ENCODE measurements around the gene ACAN. TPM values are rescaled to one million over a fixed set of nuclear protein-coding genes. Genes with fewer than 3 reads are reported as not detected.

Gene ACAN
- total RNA-seq, 1 experiment from 2014 or later, result 0.03 TPM

DNA sequence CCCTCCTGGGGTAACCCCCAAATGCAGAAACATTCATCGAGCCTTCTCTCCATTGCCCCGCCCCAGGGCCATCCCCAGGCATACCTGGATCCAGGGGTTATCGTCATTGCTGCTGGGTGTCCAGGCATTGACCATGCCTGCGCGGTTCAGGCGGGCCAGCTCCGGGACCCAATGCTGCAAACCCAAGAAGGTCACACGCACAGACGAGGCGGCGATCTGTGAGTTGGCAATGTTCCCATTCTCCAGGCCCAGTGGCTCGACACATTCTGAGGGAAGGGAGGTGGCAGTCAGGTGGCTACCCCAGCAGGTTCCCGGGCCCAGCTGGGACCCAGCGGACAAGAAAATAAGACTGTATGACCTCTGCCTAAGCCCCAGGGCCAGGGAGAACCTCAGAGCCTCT is 103.9 kb downstream of the ACAN start:
- ATAC-seq (no peak), DNase-seq (ENCODE audit: low read depth, low spot score) (no peak)
- intact Hi-C loops (cut with micrococcal nuclease; ENCODE audit: unreplicated experiment), result no loop called here
- H3K27ac ChIP-seq (ENCODE audit: low read length), result peak overlapping the region; percentile 97
- POLR2A ChIA-PET, result no interaction called here
- CTCF ChIA-PET, result no interaction called here
- H3K9me3 ChIP-seq (ENCODE audit: control insufficient read depth, insufficient read depth, low read depth, low read length), result no peaks in the 10 kb centered on the region
- no peaks in the 10 kb centered on the region for H3K27me3 ChIP-seq (ENCODE audit: control insufficient read depth, insufficient read depth, low read length)
- peaks cover 88% of the 10 kb centered on the region for H3K4me1 ChIP-seq (ENCODE audit: control insufficient read depth, insufficient read depth, low read length)
- peaks cover 18% of the 10 kb centered on the region for H3K36me3 ChIP-seq (ENCODE audit: control insufficient read depth, insufficient read depth, low read length)
- TF ChIP-seq, protein P1, sequence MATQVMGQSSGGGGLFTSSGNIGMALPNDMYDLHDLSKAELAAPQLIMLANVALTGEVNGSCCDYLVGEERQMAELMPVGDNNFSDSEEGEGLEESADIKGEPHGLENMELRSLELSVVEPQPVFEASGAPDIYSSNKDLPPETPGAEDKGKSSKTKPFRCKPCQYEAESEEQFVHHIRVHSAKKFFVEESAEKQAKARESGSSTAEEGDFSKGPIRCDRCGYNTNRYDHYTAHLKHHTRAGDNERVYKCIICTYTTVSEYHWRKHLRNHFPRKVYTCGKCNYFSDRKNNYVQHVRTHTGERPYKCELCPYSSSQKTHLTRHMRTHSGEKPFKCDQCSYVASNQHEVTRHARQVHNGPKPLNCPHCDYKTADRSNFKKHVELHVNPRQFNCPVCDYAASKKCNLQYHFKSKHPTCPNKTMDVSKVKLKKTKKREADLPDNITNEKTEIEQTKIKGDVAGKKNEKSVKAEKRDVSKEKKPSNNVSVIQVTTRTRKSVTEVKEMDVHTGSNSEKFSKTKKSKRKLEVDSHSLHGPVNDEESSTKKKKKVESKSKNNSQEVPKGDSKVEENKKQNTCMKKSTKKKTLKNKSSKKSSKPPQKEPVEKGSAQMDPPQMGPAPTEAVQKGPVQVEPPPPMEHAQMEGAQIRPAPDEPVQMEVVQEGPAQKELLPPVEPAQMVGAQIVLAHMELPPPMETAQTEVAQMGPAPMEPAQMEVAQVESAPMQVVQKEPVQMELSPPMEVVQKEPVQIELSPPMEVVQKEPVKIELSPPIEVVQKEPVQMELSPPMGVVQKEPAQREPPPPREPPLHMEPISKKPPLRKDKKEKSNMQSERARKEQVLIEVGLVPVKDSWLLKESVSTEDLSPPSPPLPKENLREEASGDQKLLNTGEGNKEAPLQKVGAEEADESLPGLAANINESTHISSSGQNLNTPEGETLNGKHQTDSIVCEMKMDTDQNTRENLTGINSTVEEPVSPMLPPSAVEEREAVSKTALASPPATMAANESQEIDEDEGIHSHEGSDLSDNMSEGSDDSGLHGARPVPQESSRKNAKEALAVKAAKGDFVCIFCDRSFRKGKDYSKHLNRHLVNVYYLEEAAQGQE (IDR thresholded peaks at IDR 0.05; ENCODE audit: insufficient read depth in 1 of 2, low read depth in 2 of 2, low read length in 1 of 2), result no peak
- TF ChIP-seq, protein P2, sequence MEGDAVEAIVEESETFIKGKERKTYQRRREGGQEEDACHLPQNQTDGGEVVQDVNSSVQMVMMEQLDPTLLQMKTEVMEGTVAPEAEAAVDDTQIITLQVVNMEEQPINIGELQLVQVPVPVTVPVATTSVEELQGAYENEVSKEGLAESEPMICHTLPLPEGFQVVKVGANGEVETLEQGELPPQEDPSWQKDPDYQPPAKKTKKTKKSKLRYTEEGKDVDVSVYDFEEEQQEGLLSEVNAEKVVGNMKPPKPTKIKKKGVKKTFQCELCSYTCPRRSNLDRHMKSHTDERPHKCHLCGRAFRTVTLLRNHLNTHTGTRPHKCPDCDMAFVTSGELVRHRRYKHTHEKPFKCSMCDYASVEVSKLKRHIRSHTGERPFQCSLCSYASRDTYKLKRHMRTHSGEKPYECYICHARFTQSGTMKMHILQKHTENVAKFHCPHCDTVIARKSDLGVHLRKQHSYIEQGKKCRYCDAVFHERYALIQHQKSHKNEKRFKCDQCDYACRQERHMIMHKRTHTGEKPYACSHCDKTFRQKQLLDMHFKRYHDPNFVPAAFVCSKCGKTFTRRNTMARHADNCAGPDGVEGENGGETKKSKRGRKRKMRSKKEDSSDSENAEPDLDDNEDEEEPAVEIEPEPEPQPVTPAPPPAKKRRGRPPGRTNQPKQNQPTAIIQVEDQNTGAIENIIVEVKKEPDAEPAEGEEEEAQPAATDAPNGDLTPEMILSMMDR (IDR thresholded peaks at IDR 0.05), result no peak
- TF ChIP-seq SIN3A (IDR thresholded peaks at IDR 0.05; ENCODE audit: borderline replicate concordance, insufficient read depth, low read depth, low read length) (no peak), POLR2AphosphoS5 (IDR thresholded peaks at IDR 0.05; ENCODE audit: low read depth, low read length) (no peak), TCF7L2 (IDR thresholded peaks at IDR 0.05; ENCODE audit: low read depth, low read length) (no peak)
- no TSS peak for BruUV-seq (replicated peaks)
- peak overlapping the region in 1 of 2 experiments; percentile 16; a peak in 1 of 4 replicates for H3K4me3 ChIP-seq (ENCODE audit: low read depth in 2 of 2, low read length in 2 of 2)
- in situ Hi-C loops (cut with HindIII; ENCODE audit: low pct_unique_long_range_greater_than_20kb, low sequenced_read_pairs), result no loop called here

DNA sequence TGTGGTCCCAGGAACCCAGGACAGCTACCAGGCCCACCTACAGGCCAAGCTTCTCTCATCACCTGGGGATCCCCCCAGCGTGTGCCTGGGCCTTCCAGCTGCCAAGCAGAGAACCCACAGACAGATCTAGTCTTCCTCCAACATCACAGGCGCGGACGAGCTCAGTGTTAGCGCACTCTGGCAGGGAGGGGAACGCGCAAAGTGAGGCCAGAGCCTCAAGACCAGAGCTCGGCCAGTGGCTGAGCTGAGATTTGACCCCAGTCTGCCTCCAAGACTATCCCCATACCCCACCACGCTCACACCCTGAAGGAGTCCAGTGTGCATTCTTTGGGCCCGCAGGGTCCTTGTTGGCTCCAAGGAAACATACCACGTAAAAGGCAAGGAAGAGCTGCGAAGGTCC is 104.9 kb downstream of the ACAN start:
- DNase-seq (ENCODE audit: low read depth, low spot score) (no peak), ATAC-seq (no peak)
- peaks cover 77% of the 10 kb centered on the region for H3K4me1 ChIP-seq (ENCODE audit: control insufficient read depth, insufficient read depth, low read length)
- in situ Hi-C loops (cut with HindIII; ENCODE audit: low pct_unique_long_range_greater_than_20kb, low sequenced_read_pairs), result no loop called here
- H3K4me3 ChIP-seq (ENCODE audit: low read depth in 2 of 2, low read length in 2 of 2), result peak overlapping the region in 1 of 2 experiments; percentile 90; a peak in 2 of 4 replicates
- CTCF ChIA-PET, result interaction anchor here (0.8 to 0.9 kb wide), 2 partner anchors 74 to 270 kb away, joined by 4 to 5 read pairs; no protein-coding TSS in a partner anchor
- BruUV-seq (replicated peaks), result no TSS peak
- H3K27me3 ChIP-seq (ENCODE audit: control insufficient read depth, insufficient read depth, low read length), result no peaks in the 10 kb centered on the region
- H3K36me3 ChIP-seq (ENCODE audit: control insufficient read depth, insufficient read depth, low read length), result peaks cover 19% of the 10 kb centered on the region
- intact Hi-C loops (cut with micrococcal nuclease; ENCODE audit: unreplicated experiment), result no loop called here
- no peaks in the 10 kb centered on the region for H3K9me3 ChIP-seq (ENCODE audit: control insufficient read depth, insufficient read depth, low read depth, low read length)
- POLR2A ChIA-PET, result interaction anchor here (0.6 kb wide), 2 partner anchors 8 to 74 kb away, joined by 4 to 5 read pairs; no protein-coding TSS in a partner anchor
- TF ChIP-seq TCF7L2 (IDR thresholded peaks at IDR 0.05; ENCODE audit: low read depth, low read length) (no peak), SIN3A (IDR thresholded peaks at IDR 0.05; ENCODE audit: borderline replicate concordance, insufficient read depth, low read depth, low read length) (no peak), POLR2AphosphoS5 (IDR thresholded peaks at IDR 0.05; ENCODE audit: low read depth, low read length) (no peak)
- TF ChIP-seq, protein P2 (IDR thresholded peaks at IDR 0.05), result no peak
- TF ChIP-seq, protein P1 (IDR thresholded peaks at IDR 0.05; ENCODE audit: insufficient read depth in 1 of 2, low read depth in 2 of 2, low read length in 1 of 2), result no peak
- H3K27ac ChIP-seq (ENCODE audit: low read length), result peak overlapping the region; percentile 97

Measured in Panc1 (cell line).